Hepatocyte (in vitro differentiated cells): ENCODE data around the gene EPHB1.

Experiments
- CTCF ChIP-seq: fragments of 200-600 bp; sonication (generic); IDR thresholded peaks from 2 replicates; pipeline ENCODE4 v1.5.1; 2016; ENCODE audit warnings: antibody characterized with exemption, mild to moderate bottlenecking; ENCODE audit not compliant: poor library complexity
- EZH2 ChIP-seq: fragments of 200-600 bp; sonication (generic); IDR thresholded peaks from 2 replicates; pipeline ENCODE4 v1.6.1; 2016; ENCODE audit warnings: antibody characterized with exemption, mild to moderate bottlenecking, borderline replicate concordance

GRCh38 chr3:135135445-135135844, 340.4 kb downstream of the EPHB1 start:
- TF ChIP-seq CTCF: no peak
- no peak for TF ChIP-seq EZH2
